Endothelial cell (in vitro differentiated cells): Measurements from ENCODE around the gene TBC1D10B. TPM values are rescaled to one million over a fixed set of nuclear protein-coding genes. Genes with fewer than 3 reads are reported as not detected.

Experiments used
- DNase-seq: peaks from one replicate; pipeline ENCODE4 v3.0.0; 2021; ENCODE audit warnings: low spot score
- H3K27ac Mint-ChIP-seq: one replicate; pipeline ENCODE4 v1.8.0; 2021; ENCODE audit warnings: mixed read lengths, inconsistent platforms; ENCODE audit not compliant: unreplicated experiment
- H3K27me3 Mint-ChIP-seq: one replicate; pipeline ENCODE4 v1.8.0; 2021; ENCODE audit warnings: mild to moderate bottlenecking, moderate library complexity, mixed read lengths, inconsistent platforms; ENCODE audit not compliant: unreplicated experiment
- H3K36me3 Mint-ChIP-seq: one replicate; pipeline ENCODE4 v1.8.0; 2021; ENCODE audit warnings: mild to moderate bottlenecking, low read depth, mixed read lengths, inconsistent platforms; ENCODE audit not compliant: unreplicated experiment
- H3K4me1 Mint-ChIP-seq: one replicate; pipeline ENCODE4 v1.8.0; 2021; ENCODE audit warnings: mild to moderate bottlenecking, mixed read lengths, inconsistent platforms; ENCODE audit not compliant: unreplicated experiment
- H3K4me3 Mint-ChIP-seq: one replicate; pipeline ENCODE4 v1.8.0; 2021; ENCODE audit warnings: mild to moderate bottlenecking, mixed read lengths, inconsistent platforms; ENCODE audit not compliant: unreplicated experiment
- H3K9me3 Mint-ChIP-seq: one replicate; pipeline ENCODE4 v1.8.0; 2021; ENCODE audit warnings: mixed read lengths, inconsistent platforms; ENCODE audit not compliant: unreplicated experiment
- total RNA-seq: library from RNA; stranded (reverse); fragmentation: NEBNext Ultra II Directional; extraction: Animal tissue kit (Norgen Biotek cat#: 25700); gene quantifications from one replicate; pipeline ENCODE4 v1.2.1, GENCODE V29; 2021; ENCODE audit not compliant: unreplicated experiment
- TF ChIP-seq, protein P1 (sequence below): fragments of 200-600 bp; sonication (generic); IDR thresholded peaks from one replicate; pipeline ENCODE4 v1.5.0; 2021; ENCODE audit warnings: antibody characterized with exemption; ENCODE audit not compliant: unreplicated experiment

TBC1D10B gene
- total RNA-seq, 1 donor from 2014 or later: 62.4 TPM

DNA sequence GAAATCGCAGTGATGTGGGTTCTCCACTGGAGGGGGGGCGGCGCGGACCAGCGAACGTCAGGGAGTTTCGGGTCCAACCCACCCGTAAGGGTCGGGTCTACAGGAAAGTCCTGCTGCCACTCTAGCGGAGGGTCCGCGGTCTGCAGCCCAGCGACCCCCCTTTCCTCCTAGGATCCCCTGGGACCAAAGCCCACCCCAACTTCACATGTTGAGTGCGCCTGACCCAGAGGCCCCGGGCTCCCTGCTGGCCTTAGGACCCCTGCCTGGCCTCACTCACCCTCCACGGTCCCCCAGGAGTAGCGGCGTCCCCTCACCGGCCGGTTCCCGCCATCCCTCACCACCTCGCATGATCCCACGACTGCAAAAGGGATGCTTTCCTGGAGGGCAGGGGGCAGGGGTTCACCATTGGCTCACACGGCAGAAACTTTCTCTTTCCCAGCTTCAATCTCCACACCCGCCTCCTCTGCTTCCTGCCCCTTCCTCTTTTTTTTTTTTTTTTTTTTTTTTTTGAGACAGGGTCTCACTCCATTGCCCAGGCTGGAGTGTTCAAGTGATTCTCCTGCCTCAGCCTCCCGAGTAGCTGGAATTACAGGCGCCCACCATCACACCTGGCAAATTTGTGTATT, 9.0 kb upstream of the TBC1D10B start:
- no peak for DNase-seq
- Mint-ChIP-seq H3K9me3 (no peaks in the 10 kb centered on the region), H3K4me1 (peaks cover 14% of the 10 kb centered on the region), H3K27ac (no peak overlapping the region), H3K27me3 (peaks cover 6% of the 10 kb centered on the region), H3K4me3 (peak overlapping the region; percentile 89), H3K36me3 (peaks cover 4% of the 10 kb centered on the region)
- TF ChIP-seq, protein P1, sequence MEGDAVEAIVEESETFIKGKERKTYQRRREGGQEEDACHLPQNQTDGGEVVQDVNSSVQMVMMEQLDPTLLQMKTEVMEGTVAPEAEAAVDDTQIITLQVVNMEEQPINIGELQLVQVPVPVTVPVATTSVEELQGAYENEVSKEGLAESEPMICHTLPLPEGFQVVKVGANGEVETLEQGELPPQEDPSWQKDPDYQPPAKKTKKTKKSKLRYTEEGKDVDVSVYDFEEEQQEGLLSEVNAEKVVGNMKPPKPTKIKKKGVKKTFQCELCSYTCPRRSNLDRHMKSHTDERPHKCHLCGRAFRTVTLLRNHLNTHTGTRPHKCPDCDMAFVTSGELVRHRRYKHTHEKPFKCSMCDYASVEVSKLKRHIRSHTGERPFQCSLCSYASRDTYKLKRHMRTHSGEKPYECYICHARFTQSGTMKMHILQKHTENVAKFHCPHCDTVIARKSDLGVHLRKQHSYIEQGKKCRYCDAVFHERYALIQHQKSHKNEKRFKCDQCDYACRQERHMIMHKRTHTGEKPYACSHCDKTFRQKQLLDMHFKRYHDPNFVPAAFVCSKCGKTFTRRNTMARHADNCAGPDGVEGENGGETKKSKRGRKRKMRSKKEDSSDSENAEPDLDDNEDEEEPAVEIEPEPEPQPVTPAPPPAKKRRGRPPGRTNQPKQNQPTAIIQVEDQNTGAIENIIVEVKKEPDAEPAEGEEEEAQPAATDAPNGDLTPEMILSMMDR: no peak

DNA sequence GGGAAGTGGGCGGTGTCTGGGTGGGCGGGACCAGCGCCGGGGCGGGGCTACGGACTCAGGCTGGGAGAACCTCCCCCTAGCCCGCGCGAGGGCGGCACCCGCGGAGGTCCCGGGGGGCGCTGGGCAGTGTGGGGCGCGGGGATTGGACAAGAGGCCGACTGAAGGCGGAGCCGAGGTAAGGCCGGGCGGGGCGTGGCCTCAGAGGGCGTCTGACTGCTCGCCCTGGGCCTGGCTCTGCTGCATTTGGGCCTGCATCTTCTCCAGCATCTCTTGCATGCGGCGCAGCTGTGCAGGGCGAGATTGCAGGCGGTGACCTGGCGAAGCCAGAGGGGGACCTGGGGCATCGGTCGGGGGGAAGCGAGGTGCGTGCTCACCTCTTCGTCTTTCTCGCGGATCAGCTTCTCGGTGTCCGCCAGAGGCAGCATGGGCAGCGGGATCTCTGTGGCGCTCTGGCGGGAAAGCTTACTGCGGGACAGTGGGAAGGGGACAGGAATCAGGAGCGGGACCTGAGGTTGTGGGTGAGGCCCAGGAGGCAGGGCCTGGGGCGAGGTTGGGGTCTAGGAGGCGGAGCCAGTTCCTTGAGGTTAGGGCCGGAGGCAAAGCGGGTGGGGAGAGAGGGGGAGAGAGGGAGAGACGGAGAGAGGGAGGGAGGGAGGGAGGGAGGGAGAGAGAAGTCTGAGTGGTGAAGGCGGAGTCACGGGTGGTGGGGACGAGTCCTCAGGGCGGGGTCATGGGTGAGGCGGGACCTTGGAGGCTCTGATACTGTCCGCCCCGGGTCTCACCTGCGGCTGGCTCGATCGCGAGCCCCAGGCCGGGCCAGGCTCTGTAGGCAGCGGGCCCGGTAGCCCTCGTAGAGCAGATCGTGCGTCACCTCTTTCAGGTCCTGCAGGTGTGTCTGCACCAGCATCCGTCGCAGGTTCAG, 8.2 kb upstream of the TBC1D10B start:
- H3K27ac Mint-ChIP-seq: peak overlapping the region; percentile 97
- peaks cover 4% of the 10 kb centered on the region for H3K36me3 Mint-ChIP-seq
- peaks cover 14% of the 10 kb centered on the region for H3K4me1 Mint-ChIP-seq
- H3K4me3 Mint-ChIP-seq: peak overlapping the region; percentile 89
- DNase-seq: peak; percentile 100
- no peaks in the 10 kb centered on the region for H3K9me3 Mint-ChIP-seq
- TF ChIP-seq, protein P1: no peak
- peaks cover 6% of the 10 kb centered on the region for H3K27me3 Mint-ChIP-seq

DNA sequence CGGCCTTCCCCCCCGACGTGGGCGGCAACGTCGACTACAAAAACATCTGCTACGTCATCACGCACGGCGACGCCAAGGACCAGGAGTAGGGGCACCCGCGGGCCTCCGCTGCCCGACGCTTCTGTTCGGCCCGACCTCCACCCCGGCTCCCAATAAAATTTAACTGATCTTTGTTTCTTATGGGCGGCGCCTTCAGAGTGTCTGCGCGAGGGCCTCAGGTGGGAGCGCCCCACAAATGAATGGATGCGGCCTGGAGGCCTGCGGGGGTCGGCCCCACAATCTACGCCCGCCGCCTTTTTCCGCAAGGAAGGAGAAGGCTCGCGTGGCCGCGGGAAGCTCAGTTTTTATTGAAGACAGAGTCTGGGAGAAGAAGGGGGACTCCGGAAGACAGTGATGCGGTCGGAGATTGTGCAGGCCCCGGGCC, 7.5 kb upstream of the TBC1D10B start:
- Mint-ChIP-seq H3K4me1 (peaks cover 14% of the 10 kb centered on the region), H3K36me3 (peaks cover 4% of the 10 kb centered on the region), H3K27ac (peak overlapping the region; percentile 97), H3K9me3 (no peaks in the 10 kb centered on the region), H3K27me3 (peaks cover 6% of the 10 kb centered on the region), H3K4me3 (peak overlapping the region; percentile 89)
- DNase-seq: peak; percentile 80
- TF ChIP-seq, protein P1: no peak

DNA sequence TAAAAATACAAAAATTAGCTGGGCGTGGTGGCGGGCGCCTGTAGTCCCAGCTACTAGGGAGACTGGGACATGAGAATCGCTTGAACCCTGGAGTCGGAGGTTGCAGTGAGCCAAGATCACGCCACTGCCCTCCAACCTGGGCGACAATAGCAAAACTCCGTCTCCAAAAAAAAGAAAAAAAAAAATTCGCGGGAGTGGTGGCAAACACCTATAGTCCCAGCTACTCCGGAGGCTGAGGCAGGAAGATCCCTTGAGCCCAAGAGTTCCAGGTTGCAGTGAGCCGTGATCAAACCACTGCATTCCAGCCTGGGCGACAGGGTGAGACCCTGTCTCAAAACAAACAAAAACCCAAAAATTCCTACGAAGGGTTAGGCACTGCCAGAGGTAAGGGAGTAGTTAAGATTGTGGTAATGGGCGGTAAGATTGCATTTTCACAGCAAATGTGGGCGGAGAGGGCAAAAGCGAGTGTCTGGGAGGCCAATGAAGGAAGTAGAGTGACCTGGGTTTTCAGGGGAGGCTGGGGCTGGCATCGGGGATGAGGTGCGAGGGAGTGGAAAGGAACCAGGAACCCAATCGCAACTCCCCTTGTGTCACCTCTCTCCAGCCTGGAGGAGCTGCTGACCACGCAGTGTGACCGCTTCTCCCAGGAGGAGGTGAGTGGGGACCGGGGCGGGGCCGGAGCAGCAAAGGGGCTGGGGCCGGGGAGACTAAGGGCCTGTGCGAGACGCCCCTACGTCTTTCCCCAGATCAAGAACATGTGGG, 6.9 kb upstream of the TBC1D10B start:
- peaks cover 9% of the 10 kb centered on the region for H3K4me1 Mint-ChIP-seq
- TF ChIP-seq, protein P1: no peak
- DNase-seq: no peak
- H3K9me3 Mint-ChIP-seq: no peaks in the 10 kb centered on the region
- peak overlapping the region; percentile 97 for H3K27ac Mint-ChIP-seq
- H3K36me3 Mint-ChIP-seq: peaks cover 4% of the 10 kb centered on the region
- H3K27me3 Mint-ChIP-seq: peaks cover 6% of the 10 kb centered on the region
- H3K4me3 Mint-ChIP-seq: peak overlapping the region; percentile 89
